ENCODE measurements around the gene CAV1. TPM values are rescaled to one million over a fixed set of nuclear protein-coding genes. Genes with fewer than 3 reads are reported as not detected.

CAV1 gene
- polyA plus RNA-seq, 1 donor from 2014 or later, result not detected

DNA sequence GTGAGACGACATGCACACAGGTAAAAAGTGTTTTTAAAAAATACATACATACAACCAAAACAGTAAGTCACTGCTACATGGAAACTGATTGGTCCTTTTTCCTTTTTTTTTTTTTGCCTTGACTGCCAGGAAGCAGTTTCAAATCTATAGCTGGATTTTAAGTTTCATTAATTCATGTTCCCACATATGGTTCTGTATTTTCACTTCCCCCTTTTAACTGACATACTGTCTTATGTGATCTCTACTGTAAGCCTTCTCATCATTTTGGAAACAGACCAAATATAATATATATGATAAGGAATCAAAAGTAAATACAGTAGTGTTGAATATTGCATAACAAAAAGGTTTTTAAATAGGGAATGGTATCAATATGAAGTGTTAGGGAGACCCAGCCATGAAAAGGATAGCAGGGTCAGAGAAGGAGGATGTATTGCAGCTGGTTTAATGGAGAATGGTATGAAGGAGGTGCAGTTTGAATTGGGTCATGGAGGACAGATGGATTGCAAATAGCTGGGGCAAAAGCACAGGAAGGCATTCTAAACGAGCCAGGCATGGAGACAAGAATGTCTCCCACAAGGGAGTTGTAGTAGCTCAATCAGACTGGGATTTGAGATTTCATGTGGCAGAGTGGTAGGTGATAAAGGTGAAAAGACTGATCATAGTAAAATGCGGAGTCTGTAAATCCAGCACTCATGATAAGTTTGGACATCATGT, 5.4 kb downstream of the CAV1 start:
- Histone ChIP-seq H3K9me3 (ENCODE audit: low read length) (no peaks in the 10 kb centered on the region), H3K9ac (ENCODE audit: low read length) (no peak overlapping the region), H3K27me3 (ENCODE audit: insufficient read depth, low read depth, low read length) (peaks cover 35% of the 10 kb centered on the region), H3K4me3 (ENCODE audit: low read length) (no peak overlapping the region), H2AFZ (ENCODE audit: low read depth, low read length) (no peak overlapping the region), H3K9me2 (ENCODE audit: insufficient read depth, low read length) (no peaks in the 10 kb centered on the region), H3F3A (ENCODE audit: insufficient read depth, low read length, poor library complexity, severe bottlenecking) (no peaks in the 10 kb centered on the region), H3K27ac (ENCODE audit: low read length) (no peak overlapping the region), H3K36me3 (ENCODE audit: insufficient read depth, low read length) (no peaks in the 10 kb centered on the region), H3K79me2 (replicated peaks; ENCODE audit: insufficient read depth, low read length) (no peaks in the 10 kb centered on the region), H4K20me1 (ENCODE audit: insufficient read depth) (no peaks in the 10 kb centered on the region), H3K4me2 (ENCODE audit: low read length) (no peak overlapping the region)
- TF ChIP-seq, protein P1, sequence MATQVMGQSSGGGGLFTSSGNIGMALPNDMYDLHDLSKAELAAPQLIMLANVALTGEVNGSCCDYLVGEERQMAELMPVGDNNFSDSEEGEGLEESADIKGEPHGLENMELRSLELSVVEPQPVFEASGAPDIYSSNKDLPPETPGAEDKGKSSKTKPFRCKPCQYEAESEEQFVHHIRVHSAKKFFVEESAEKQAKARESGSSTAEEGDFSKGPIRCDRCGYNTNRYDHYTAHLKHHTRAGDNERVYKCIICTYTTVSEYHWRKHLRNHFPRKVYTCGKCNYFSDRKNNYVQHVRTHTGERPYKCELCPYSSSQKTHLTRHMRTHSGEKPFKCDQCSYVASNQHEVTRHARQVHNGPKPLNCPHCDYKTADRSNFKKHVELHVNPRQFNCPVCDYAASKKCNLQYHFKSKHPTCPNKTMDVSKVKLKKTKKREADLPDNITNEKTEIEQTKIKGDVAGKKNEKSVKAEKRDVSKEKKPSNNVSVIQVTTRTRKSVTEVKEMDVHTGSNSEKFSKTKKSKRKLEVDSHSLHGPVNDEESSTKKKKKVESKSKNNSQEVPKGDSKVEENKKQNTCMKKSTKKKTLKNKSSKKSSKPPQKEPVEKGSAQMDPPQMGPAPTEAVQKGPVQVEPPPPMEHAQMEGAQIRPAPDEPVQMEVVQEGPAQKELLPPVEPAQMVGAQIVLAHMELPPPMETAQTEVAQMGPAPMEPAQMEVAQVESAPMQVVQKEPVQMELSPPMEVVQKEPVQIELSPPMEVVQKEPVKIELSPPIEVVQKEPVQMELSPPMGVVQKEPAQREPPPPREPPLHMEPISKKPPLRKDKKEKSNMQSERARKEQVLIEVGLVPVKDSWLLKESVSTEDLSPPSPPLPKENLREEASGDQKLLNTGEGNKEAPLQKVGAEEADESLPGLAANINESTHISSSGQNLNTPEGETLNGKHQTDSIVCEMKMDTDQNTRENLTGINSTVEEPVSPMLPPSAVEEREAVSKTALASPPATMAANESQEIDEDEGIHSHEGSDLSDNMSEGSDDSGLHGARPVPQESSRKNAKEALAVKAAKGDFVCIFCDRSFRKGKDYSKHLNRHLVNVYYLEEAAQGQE (IDR thresholded peaks at IDR 0.05; ENCODE audit: borderline replicate concordance), result no peak
- TF ChIP-seq EZH2 (IDR thresholded peaks at IDR 0.05; ENCODE audit: borderline replicate concordance, insufficient read depth, low read length, poor library complexity, severe bottlenecking), result no peak
- no peak for TF ChIP-seq EP300 (conservative IDR thresholded peaks at IDR 0.05; ENCODE audit: poor library complexity, severe bottlenecking)
- TF ChIP-seq SMC3 (conservative IDR thresholded peaks at IDR 0.05; ENCODE audit: poor library complexity), result no peak
- TF ChIP-seq, protein P2, sequence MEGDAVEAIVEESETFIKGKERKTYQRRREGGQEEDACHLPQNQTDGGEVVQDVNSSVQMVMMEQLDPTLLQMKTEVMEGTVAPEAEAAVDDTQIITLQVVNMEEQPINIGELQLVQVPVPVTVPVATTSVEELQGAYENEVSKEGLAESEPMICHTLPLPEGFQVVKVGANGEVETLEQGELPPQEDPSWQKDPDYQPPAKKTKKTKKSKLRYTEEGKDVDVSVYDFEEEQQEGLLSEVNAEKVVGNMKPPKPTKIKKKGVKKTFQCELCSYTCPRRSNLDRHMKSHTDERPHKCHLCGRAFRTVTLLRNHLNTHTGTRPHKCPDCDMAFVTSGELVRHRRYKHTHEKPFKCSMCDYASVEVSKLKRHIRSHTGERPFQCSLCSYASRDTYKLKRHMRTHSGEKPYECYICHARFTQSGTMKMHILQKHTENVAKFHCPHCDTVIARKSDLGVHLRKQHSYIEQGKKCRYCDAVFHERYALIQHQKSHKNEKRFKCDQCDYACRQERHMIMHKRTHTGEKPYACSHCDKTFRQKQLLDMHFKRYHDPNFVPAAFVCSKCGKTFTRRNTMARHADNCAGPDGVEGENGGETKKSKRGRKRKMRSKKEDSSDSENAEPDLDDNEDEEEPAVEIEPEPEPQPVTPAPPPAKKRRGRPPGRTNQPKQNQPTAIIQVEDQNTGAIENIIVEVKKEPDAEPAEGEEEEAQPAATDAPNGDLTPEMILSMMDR (IDR thresholded peaks at IDR 0.05; ENCODE audit: poor library complexity, severe bottlenecking), result no peak
- TF ChIP-seq POLR2AphosphoS5 (IDR thresholded peaks at IDR 0.05), result no peak
- no peak for TF ChIP-seq MXI1 (conservative IDR thresholded peaks at IDR 0.05; ENCODE audit: poor library complexity, severe bottlenecking)
- TF ChIP-seq TAF1 (IDR thresholded peaks at IDR 0.05; ENCODE audit: low read depth), result no peak
- no peak for TF ChIP-seq RAD21 (conservative IDR thresholded peaks at IDR 0.05)

DNA sequence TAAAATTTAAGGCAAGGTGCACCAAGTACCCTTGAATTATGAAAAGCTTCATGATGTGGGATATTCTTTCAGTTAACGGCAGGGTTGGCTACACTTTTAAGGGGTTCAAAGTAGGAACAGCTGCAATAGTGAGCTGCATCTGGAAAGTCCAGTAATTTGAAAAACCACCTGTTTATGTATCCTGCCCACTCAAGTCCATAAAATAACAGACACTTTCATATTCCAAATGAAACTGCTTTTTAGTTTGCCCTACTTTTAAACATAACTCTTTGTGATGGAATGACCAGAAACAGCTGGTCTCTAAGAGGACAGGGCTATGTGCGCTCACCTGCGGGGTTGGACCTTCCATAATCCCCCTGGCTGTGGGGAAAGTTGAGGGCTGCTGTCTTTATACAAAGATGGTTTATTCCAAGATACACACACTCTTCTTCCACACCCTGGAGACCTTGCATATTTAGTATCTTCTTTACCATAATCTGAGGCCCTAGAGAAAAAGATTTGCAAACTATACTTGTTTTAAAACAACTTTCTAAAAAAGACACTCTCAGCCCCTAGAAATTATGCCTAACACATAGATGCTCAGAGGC, 7.4 kb downstream of the CAV1 start:
- H3K4me3 ChIP-seq (ENCODE audit: low read length), result no peak overlapping the region
- H3F3A ChIP-seq (ENCODE audit: insufficient read depth, low read length, poor library complexity, severe bottlenecking), result no peaks in the 10 kb centered on the region
- H3K79me2 ChIP-seq (replicated peaks; ENCODE audit: insufficient read depth, low read length), result no peaks in the 10 kb centered on the region
- no peaks in the 10 kb centered on the region for H4K20me1 ChIP-seq (ENCODE audit: insufficient read depth)
- no peaks in the 10 kb centered on the region for H3K36me3 ChIP-seq (ENCODE audit: insufficient read depth, low read length)
- peaks cover 16% of the 10 kb centered on the region for H3K27me3 ChIP-seq (ENCODE audit: insufficient read depth, low read depth, low read length)
- H3K27ac ChIP-seq (ENCODE audit: low read length), result no peak overlapping the region
- no peak overlapping the region for H3K9ac ChIP-seq (ENCODE audit: low read length)
- H3K9me3 ChIP-seq (ENCODE audit: low read length), result no peaks in the 10 kb centered on the region
- H2AFZ ChIP-seq (ENCODE audit: low read depth, low read length), result no peak overlapping the region
- no peak for TF ChIP-seq MXI1 (conservative IDR thresholded peaks at IDR 0.05; ENCODE audit: poor library complexity, severe bottlenecking)
- no peak for TF ChIP-seq EZH2 (IDR thresholded peaks at IDR 0.05; ENCODE audit: borderline replicate concordance, insufficient read depth, low read length, poor library complexity, severe bottlenecking)
- no peak for TF ChIP-seq POLR2AphosphoS5 (IDR thresholded peaks at IDR 0.05)
- TF ChIP-seq EP300 (conservative IDR thresholded peaks at IDR 0.05; ENCODE audit: poor library complexity, severe bottlenecking), result no peak
- TF ChIP-seq, protein P2 (IDR thresholded peaks at IDR 0.05; ENCODE audit: poor library complexity, severe bottlenecking), result no peak
- TF ChIP-seq, protein P1 (IDR thresholded peaks at IDR 0.05; ENCODE audit: borderline replicate concordance), result no peak
- TF ChIP-seq SMC3 (conservative IDR thresholded peaks at IDR 0.05; ENCODE audit: poor library complexity), result no peak
- TF ChIP-seq TAF1 (IDR thresholded peaks at IDR 0.05; ENCODE audit: low read depth), result no peak
- H3K9me2 ChIP-seq (ENCODE audit: insufficient read depth, low read length), result no peaks in the 10 kb centered on the region
- H3K4me2 ChIP-seq (ENCODE audit: low read length), result no peak overlapping the region
